MCF 10A (cell line): Measurements from ENCODE around the gene ENC1. TPM values are rescaled to one million over a fixed set of nuclear protein-coding genes. Genes with fewer than 3 reads are reported as not detected.

Source experiments
- BruUV-seq: library from RNA; stranded (reverse); fragments of 400-500 nt; replicated peaks from 2 replicates; lab custom pipeline; 2021; lab: Mats Ljungman, UMichigan
- CTCF ChIA-PET: fragments of 300-600 bp; sonication (Branson Sonifier 250); formaldehyde crosslinking; extraction: SDS; loops from one replicate; lab custom pipeline; 2021; ENCODE audit warnings: antibody characterized with exemption, inconsistent platforms; lab: Yijun Ruan, JAX
- POLR2A ChIA-PET: fragments of 300-600, 350-650 bp; sonication (Branson Sonifier 250); formaldehyde crosslinking; extraction: SDS; loops from one replicate; lab custom pipeline; 2020; ENCODE audit warnings: antibody characterized with exemption, inconsistent platforms; lab: Yijun Ruan, JAX
- DNase-seq: peaks from one replicate; pipeline ENCODE4 v3.0.0-alpha.2; 2018; ENCODE audit not compliant: unreplicated experiment
- H3K27ac Mint-ChIP-seq: one replicate; pipeline ENCODE4 v1.8.0; 2022; ENCODE audit warnings: mild to moderate bottlenecking, low read depth, mixed read lengths; ENCODE audit not compliant: unreplicated experiment
- H3K27me3 Mint-ChIP-seq: one replicate; pipeline ENCODE4 v1.8.0; 2022; ENCODE audit warnings: mixed read lengths; ENCODE audit not compliant: insufficient read depth, unreplicated experiment
- H3K36me3 Mint-ChIP-seq: one replicate; pipeline ENCODE4 v1.8.0; 2022; ENCODE audit warnings: mild to moderate bottlenecking, moderate library complexity, mixed read lengths; ENCODE audit not compliant: insufficient read depth, unreplicated experiment
- H3K4me1 Mint-ChIP-seq: one replicate; pipeline ENCODE4 v1.8.0; 2022; ENCODE audit warnings: mixed read lengths; ENCODE audit not compliant: insufficient read depth, unreplicated experiment
- H3K4me3 Mint-ChIP-seq: one replicate; pipeline ENCODE4 v1.8.0; 2022; ENCODE audit warnings: mild to moderate bottlenecking, moderate library complexity, mixed read lengths; ENCODE audit not compliant: unreplicated experiment
- H3K9me3 Mint-ChIP-seq: one replicate; pipeline ENCODE4 v1.8.0; 2022; ENCODE audit warnings: mixed read lengths; ENCODE audit not compliant: unreplicated experiment
- intact Hi-C: fragments of 100-400 bp; cut with micrococcal nuclease; formaldehyde crosslinking; loops from 2 replicates; pipeline ENCODE4 v1.14.1; 2022
- total RNA-seq: library from RNA; stranded (reverse); gene quantifications from 2 replicates; pipeline ENCODE4 v1.2.3, GENCODE V29; 2022
- TF ChIP-seq, protein P1 (sequence below): fragments of 200-600 bp; IDR thresholded peaks from one replicate; pipeline ENCODE4 v1.8.0; 2022; ENCODE audit warnings: antibody characterized with exemption, mild to moderate bottlenecking; ENCODE audit not compliant: unreplicated experiment

Gene ENC1
- total RNA-seq, 1 experiment from 2014 or later: 12.9 TPM

- Mint-ChIP-seq H3K9me3 (no peaks in the 10 kb centered on the region), H3K36me3 (peaks cover 21% of the 10 kb centered on the region), H3K27ac (no peak overlapping the region), H3K4me3 (no peak overlapping the region), H3K4me1 (peaks cover 53% of the 10 kb centered on the region), H3K27me3 (no peaks in the 10 kb centered on the region)
- ChIA-PET POLR2A (interaction anchor here (2.2 kb wide), 1 partner anchor 8 kb away, joined by 11 read pairs; no protein-coding TSS in a partner anchor), CTCF (interaction anchor here (1.0 to 2.7 kb wide), 2 partner anchors 8 to 14 kb away, joined by 3 to 14 read pairs; no protein-coding TSS in a partner anchor)
- no peak for DNase-seq
- no TSS peak for BruUV-seq
- intact Hi-C loops: no loop called here
- TF ChIP-seq, protein P1, sequence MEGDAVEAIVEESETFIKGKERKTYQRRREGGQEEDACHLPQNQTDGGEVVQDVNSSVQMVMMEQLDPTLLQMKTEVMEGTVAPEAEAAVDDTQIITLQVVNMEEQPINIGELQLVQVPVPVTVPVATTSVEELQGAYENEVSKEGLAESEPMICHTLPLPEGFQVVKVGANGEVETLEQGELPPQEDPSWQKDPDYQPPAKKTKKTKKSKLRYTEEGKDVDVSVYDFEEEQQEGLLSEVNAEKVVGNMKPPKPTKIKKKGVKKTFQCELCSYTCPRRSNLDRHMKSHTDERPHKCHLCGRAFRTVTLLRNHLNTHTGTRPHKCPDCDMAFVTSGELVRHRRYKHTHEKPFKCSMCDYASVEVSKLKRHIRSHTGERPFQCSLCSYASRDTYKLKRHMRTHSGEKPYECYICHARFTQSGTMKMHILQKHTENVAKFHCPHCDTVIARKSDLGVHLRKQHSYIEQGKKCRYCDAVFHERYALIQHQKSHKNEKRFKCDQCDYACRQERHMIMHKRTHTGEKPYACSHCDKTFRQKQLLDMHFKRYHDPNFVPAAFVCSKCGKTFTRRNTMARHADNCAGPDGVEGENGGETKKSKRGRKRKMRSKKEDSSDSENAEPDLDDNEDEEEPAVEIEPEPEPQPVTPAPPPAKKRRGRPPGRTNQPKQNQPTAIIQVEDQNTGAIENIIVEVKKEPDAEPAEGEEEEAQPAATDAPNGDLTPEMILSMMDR: no peak
Observed at GRCh38 chr5:74634611-74635286, 5.8 kb downstream of the ENC1 start.

DNA sequence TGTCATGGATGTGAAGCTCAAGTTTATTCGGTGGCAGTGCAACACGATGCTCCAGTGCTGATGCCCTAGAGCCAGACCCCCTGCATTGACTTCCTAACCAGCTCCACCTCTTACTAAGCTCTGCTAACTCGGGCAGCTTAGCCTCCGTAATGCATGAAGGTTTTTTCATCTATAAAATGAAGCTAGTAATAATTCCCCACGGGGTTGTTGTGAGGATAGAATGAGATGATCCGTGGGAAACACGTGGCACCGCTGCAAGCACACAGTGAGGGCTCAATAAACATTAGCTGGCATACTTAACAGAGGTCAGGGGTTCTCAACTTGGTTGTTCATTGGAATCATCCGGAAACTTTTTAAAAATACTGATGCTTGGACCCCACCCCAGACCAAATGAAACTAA is 6.8 kb downstream of the ENC1 start:
- H3K4me3 Mint-ChIP-seq: no peak overlapping the region
- POLR2A ChIA-PET: interaction anchor here (0.6 to 2.2 kb wide), 6 partner anchors 9 to 695 kb away, joined by 3 to 11 read pairs (median 4); no protein-coding TSS in a partner anchor
- no peaks in the 10 kb centered on the region for H3K27me3 Mint-ChIP-seq
- TF ChIP-seq, protein P1: no peak
- CTCF ChIA-PET: interaction anchor here (0.6 to 2.7 kb wide), 7 partner anchors 9 to 1989 kb away, joined by 3 to 14 read pairs (median 3); no protein-coding TSS in a partner anchor
- peaks cover 21% of the 10 kb centered on the region for H3K36me3 Mint-ChIP-seq
- BruUV-seq: no TSS peak
- DNase-seq: no peak
- no peaks in the 10 kb centered on the region for H3K9me3 Mint-ChIP-seq
- intact Hi-C loops: no loop called here
- peaks cover 45% of the 10 kb centered on the region for H3K4me1 Mint-ChIP-seq
- no peak overlapping the region for H3K27ac Mint-ChIP-seq

GRCh38 chr5:74632947-74633356 is 7.6 kb downstream of the ENC1 start:
- no peak overlapping the region for H3K4me3 Mint-ChIP-seq
- peak; percentile 66 for DNase-seq
- TF ChIP-seq, protein P1: no peak
- no peaks in the 10 kb centered on the region for H3K9me3 Mint-ChIP-seq
- no peaks in the 10 kb centered on the region for H3K27me3 Mint-ChIP-seq
- intact Hi-C loops: no loop called here
- H3K36me3 Mint-ChIP-seq: peaks cover 20% of the 10 kb centered on the region
- H3K27ac Mint-ChIP-seq: peak overlapping the region; percentile 85
- ChIA-PET POLR2A (interaction anchor here (0.6 to 4.4 kb wide), 9 partner anchors 7 to 600 kb away, joined by 3 to 22 read pairs (median 4); partner anchors contain the start of gene ENC1), CTCF (interaction anchor here (1.2 to 2.7 kb wide), 4 partner anchors 10 to 730 kb away, joined by 3 to 14 read pairs (median 5); no protein-coding TSS in a partner anchor)
- peaks cover 38% of the 10 kb centered on the region for H3K4me1 Mint-ChIP-seq
- BruUV-seq: no TSS peak
